DMS53 treated with DMSO at 0.1 percent for 48 hours (cell line): ENCODE data around the gene KLRC4.
"Not testable (repeated sequence)": the region's sequence is repeated elsewhere in the genome, so short reads cannot be mapped to it uniquely, and the experiment has no call there.

Experiments
- DNase-seq: peaks from one replicate; lab custom pipeline; 2025; ENCODE audit not compliant: unreplicated experiment; lab: John Stamatoyannopoulos, UW

KLRC4 gene, protein sequence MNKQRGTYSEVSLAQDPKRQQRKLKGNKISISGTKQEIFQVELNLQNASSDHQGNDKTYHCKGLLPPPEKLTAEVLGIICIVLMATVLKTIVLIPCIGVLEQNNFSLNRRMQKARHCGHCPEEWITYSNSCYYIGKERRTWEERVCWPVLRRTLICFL

DNA sequence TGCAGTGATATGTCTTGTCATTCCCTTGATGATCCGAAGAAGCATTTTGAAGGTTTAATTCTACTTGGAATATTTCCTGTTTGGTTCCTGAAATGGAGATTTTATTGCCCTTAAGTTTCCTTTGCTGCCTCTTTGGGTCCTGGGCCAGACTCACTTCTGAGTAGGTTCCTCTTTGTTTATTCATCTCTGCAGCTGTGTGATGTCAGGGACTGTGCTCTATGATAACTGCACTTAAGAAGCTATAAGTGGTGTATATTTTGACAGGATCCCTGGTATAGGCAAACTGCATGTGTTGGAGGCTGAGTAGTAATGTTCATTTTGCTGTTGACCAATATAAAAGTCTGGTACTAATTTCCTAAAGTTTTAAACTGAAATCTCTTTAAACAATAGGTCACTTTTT lies at the start of gene KLRC4:
KLRC4 (minus strand) TSS at position 366 of the 400 bp plus-strand sequence; CDS start at position 184, 182 bp downstream.
- peak; percentile 99 for DNase-seq

DNA sequence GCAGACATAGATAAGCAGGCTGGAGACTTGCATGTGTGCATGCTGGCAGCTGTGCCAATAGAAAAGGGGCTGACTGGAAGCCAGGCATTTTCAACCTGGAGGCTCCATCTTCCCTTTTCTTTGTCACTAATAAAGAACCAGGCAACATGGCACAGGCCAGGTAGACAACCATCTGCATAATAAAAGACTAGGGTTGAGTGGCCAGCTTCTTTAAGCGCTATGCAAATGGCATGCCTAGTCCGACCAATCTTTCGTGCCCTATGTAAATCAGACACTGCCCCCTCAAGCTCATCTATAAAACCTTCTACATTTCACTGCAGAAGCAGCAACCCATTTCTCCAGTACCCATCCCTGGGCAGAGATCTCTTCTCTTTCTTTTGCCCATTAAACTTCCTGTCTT lies 48.2 kb upstream of the KLRC4 start:
- no peak for DNase-seq

DNA sequence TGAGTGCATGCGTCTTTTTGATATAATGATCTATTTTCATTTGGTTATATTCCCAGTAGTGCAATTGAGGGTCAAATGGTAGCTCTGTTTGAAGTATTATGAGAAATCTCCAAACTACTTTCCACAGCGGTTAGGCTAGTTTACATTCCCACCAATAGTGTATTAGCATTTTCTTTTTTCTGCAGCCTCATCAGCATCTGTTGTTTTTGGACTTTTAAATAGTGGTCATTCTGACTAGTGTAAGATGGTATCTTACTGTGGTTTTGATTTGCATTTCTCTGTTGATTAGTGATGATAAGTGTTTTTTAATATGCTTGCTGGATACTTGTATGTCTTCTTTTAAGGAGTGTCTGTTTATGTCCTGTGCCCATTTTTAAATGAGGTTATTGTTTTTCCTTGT lies 47.3 kb upstream of the KLRC4 start:
- DNase-seq, result no peak

DNA sequence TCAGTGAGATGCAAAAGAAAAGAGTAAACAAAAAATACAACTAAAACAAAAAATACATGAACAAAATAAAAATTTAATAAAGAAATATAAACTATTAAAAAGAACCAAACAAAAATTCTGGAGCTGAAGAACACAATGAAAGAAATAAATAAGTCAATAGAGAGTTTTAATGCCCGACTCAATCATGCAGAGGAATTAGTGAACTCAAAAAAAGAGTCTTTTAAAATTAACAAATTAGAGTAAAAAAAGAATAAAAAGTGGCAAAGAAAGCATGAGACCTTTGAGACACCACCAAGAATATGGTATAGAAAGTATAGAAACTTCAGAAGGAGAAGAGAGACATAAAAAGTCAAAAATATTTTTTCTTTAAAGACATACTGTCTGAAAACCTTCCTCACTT lies 46.2 kb upstream of the KLRC4 start:
- no peak for DNase-seq

DNA sequence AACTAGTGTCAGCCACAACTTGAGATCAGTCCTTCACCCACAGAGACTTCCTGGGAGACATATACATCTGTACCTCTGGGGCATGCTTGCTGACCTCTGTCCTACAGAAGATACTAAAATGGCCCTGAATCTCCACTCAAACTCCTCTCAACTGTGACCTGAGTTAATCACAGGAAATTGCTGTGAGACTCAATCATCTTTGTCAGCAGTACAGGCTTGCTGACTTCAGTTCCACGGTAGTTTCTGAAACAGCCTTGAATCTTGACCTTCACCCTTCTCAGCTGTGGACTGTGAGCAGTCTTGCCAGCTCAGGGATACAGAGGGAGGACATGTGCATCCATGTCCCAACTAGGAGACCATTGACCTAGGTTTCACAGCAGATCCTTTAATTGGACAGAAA lies 45.0 kb upstream of the KLRC4 start:
- peak; percentile 16 for DNase-seq

DNA sequence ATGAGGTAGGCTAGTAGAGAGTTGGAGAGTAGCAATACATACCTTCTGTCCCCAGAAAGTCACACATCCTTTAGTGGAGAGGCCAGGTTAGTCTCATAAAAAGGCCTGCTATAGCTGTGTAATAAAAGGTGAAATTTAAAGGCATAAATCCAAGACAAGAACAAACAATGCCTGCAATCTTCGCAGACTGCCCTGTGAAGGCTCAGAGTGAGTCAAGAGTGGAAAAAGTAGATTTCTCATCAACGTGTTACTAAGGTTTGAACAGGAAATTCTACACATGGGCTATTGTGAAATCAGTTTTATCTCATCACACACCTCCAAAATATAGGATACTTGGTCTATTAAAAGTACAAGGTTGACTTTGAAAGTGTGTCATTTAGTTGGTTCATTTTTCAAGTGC lies 43.6 kb upstream of the KLRC4 start, which contains the start of gene KLRC1:
KLRC1 (minus strand) TSS at position 222 of the 400 bp plus-strand sequence. CDS start 2,221 bp downstream, outside the sequence.
- DNase-seq, result no peak

DNA sequence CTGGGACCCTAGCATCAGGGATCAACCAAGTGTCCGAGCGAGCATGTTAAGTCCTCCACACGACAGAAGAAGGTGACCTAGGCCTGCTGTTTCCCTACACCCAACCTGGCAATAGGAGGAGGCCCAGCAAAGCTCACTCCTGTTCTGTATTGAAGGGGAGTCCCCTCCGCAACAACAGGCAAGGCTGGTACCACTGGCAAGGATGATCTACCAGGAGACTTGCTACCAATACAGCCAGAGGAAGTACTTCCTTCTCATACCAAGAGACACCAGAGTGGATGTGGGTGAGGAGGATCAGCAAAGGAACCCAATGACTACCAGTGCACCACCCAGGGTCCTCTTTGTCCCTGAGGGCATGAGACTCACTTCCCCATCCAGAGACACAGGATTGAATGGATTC lies 38.7 kb upstream of the KLRC4 start:
- DNase-seq, result no peak

DNA sequence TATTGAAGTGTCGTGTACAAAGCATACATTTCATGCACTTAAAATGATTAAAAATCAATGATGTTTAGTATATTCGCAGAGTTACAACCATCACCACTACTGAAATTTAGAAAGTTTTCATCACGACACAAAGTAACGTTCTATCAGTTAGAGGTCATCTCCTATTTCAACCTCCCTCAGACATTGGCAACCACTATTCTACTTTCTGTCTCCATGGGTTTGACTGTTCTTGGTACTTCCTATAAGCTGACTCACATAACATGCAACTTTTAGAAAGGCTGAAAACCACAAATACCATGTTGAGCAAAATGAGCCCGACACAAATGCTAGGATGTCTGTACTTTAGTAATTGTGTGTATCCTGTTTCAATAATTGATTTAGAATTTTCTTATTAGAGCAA lies 36.5 kb upstream of the KLRC4 start:
- not testable (repeated sequence) for DNase-seq

DNA sequence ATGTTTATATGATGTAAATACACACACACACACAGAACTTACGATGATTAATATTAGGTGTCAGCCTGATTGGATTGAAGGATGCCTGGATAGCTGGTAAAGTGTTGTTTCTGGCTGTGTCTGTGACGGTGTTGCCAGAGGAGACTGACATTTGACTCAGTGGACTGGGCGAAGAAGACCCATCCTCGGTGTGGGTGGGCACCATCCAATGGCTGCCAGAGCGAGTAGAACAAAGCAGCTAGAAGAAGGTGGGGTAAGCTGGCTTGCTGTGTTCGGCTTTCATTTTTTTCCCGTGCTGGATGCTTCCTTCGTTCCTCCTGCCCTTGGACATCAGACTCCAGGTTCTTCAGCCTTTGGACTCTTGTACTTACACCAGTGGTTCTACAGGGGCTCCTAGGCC lies 31.6 kb upstream of the KLRC4 start:
- not testable (repeated sequence) for DNase-seq

DNA sequence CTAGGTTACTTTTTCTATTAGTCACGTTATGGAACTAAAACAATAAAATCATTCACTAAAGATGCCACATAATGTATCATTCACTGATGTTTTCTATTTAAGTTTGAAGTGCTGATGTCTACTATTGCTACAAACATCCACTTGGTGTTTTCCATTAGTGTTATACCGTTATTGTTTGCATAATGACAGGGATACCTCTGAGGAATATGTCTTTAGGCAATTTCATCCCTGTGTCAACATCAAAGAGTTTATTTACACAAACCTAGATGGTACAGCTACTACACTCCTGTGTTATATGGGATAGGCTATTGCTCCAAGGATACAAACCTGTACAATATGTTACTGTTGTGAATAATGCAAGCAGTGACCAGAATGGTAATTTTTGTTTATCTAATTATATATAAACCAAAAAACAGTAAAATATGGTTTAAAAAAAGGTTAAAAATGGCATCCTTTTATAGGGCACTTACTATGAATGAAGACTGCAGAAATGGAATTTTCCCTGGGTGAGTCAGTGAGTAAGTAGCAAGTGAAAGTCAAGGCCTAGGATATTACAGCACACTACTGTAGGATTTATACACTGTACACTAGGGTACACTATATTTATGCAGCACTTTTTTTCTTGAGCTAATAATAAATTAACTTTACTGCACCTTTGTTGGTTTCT lies 30.2 kb upstream of the KLRC4 start:
- peak; percentile 97 for DNase-seq

DNA sequence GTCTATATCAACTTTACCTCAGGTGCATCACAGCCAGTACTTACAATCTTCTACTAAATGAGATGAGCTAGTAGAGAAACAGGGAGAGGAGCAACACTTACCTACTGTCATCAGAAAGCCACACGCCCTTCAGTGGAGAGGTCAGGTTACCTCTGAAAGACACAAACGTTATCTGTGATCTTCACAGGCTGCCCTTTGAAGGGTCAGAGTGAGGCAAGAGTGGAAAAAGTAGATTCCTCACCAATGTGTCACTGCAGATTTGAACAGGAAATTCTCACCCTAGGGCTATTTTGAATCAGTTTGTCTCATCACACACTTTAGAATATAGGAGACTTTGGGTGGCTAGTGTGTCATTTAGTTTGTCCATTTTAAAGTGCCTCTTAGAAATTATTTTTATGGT lies 28.0 kb upstream of the KLRC4 start:
- not testable (repeated sequence) for DNase-seq

DNA sequence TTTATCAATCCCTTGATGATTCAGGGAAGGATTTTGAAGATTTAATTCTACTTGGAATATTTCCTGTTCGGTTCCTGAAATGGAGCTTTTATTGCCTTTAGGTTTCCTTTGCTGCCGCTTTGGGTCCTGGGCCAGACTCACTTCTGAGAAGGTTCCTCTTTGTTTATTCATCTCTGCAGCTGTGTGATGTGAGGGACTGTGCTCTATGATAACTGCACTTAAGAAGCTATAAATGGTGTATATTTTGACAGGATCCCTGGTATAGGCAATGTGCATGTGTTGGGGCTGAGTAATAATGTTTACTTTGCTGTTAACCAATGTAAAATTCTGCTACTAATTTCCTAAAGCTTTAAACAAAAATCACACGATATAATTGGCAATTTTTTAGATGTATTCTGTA lies 26.3 kb upstream of the KLRC4 start, which contains the start of gene KLRC2:
KLRC2 (minus strand) TSS at position 195 of the 400 bp plus-strand sequence; CDS start at position 171, 24 bp downstream.
- DNase-seq, result peak; percentile 88

DNA sequence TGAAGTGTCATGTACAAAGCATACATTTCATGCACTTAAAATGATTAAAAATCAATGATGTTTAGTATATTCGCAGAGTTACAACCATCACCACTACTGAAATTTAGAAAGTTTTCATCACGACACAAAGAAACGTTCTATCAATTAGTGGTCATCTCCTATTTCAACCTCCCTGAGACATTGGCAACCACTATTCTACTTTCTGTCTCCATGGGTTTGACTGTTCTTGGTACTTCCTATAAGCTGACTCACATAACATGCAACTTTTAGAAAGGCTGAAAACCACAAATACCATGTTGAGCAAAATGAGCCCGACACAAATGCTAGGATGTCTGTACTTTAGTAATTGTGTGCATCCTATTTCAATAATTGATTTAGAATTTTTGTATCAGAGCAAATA lies 21.1 kb upstream of the KLRC4 start:
- not testable (repeated sequence) for DNase-seq

DNA sequence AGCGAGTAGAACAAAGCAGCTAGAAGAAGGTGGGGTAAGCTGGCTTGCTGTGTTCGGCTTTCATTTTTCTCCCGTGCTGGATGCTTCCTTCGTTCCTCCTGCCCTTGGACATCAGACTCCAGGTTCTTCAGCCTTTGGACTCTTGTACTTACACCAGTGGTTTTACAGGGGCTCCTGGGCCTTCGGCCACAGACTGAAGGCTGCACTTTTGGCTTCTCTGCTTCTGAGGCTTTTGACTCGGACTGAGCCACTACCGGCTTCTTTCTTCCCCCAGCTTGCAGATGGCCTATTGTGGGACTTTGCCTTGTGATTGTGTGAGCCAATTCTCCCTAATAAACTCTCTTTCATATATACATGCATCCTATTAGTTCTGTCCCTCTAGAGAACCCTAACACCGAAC lies 16.4 kb upstream of the KLRC4 start:
- DNase-seq, result not testable (repeated sequence)

DNA sequence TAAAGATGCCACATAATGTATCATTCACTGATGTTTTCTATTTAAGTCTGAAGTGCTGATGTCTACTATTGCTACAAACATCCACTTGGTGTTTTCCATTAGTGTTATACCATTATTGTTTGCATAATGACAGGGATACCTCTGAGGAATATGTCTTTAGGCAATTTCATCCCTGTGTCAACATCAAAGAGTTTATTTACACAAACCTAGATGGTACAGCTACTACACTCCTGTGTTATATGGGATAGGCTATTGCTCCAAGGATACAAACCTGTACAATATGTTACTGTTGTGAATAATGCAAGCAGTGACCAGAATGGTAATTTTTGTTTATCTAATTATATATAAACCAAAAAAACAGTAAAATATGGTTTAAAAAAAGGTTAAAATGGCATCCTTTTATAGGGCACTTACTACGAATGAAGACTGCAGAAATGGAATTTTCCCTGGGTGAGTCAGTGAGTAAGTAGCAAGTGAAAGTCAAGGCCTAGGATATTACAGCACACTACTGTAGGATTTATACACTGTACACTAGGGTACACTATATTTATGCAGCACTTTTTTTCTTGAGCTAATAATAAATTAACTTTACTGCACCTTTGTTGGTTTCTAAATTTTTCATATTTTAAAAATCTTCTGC lies 14.8 kb upstream of the KLRC4 start:
- peak; percentile 70 for DNase-seq

DNA sequence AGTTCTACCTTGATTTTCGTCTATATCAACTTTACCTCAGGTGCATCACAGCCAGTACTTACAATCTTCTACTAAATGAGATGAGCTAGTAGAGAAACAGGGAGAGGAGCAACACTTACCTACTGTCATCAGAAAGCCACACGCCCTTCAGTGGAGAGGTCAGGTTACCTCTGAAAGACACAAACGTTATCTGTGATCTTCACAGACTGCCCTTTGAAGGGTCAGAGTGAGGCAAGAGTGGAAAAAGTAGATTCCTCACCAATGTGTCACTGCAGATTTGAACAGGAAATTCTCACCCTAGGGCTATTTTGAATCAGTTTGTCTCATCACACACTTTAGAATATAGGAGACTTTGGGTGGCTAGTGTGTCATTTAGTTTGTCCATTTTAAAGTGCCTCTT lies 12.6 kb upstream of the KLRC4 start:
- not testable (repeated sequence) for DNase-seq

DNA sequence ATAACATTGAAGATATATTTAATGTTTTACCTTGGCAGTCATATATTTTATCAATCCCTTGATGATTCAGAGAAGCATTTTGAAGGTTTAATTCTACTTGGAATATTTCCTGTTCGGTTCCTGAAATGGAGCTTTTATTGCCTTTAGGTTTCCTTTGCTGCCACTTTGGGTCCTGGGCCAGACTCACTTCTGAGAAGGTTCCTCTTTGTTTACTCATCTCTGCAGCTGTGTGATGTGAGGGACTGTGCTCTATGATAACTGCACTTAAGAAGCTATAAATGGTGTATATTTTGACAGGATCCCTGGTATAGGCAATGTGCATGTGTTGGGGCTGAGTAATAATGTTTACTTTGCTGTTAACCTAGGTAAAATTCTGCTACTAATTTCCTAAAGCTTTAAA lies 10.8 kb upstream of the KLRC4 start, which contains the start of gene KLRC3:
KLRC3 (minus strand) TSS at position 262 of the 400 bp plus-strand sequence; CDS start at position 217, 45 bp downstream.
- DNase-seq, result peak; percentile 76

DNA sequence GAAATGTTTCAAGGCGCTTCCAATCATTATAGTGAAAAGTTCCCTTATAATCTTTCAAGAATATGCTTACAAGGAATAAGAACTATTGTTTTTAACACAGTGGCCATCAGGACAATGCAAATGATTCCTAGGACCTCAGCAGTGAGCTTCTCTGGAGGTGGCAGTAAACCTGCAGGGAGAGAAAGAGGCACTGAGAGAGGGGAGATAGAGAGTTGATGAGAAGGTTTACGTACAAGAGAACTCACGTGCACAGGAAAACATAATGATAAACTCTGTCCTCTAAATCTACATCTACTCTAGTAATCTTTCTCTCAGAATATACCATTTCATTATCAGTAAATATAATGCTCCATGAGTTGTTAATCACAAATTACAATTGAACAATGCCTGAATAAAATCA lies 715 bp downstream of the KLRC4 start:
- peak; percentile 73 for DNase-seq

DNA sequence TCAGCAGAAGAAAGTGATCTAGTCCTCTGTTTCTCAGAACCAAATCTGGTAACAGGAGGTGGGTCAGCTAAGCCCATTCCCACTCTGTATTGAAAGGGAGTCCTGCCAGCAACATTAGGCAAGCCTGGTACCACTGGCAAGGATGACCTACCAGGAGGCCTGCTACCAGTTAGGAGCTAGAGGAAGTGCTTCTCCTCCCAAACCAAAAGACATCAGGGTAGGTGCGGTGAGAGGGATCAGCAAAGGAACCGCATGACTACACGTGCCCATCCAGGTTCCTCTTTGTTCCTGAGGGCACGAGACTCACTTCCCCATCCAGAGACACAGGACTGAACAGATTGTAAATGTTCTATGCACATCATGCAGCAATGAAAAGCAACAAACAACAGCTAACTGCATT lies 2.8 kb downstream of the KLRC4 start:
- DNase-seq, result no peak

DNA sequence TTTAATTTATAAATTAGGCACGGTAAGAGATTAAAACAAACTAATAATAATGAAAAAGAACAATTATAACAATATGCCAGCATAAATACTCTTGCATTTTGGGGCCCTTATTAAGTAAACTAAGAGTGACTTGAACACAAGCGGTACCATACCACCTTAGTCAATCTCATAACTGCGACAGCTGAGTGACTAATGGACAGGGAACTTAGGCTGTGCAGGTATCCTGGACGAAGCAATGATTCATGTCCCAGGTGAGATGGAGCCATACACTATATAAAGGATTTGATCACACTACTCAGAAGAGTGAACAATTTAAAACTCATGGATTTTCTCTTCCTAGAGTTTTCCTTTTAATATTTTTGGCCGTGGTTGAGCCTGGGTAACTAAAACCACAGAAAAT lies 4.3 kb downstream of the KLRC4 start:
- no peak for DNase-seq

DNA sequence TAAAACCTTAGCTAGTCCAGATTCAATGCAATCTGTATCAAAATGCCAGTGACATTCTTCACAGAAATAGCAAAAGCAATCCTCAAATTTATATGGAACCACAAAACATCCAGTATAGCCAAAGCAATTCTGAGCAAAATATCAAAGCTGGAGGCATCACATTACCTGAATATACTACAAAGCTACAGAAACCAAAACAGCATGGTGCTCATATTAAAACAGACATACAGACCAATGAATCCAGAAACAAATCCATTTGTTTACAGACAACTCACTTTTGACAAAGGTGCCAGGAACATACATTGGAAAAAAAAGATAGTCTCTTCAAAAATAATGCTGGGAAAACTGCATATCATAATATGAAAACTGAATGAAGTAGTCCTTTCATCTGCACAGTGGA lies 4.8 kb downstream of the KLRC4 start:
- DNase-seq, result no peak

DNA sequence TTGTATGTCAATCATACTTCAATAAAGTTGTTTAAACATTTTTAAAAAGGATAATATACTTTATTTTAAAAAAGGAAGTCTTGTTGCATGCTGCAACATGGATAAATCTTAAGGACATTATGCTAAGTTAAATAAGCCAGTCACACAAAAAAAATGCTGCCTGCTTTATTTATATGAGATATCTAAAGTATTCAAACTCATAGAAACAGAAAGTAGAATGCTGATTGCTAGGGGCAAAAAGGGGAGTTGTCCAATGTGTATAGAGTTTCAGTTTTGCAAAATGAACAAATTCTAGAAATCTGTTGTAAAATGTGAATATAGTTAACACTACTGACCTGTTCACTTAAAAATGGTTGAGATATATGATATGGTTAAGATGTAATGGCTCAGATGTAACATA lies 8.7 kb downstream of the KLRC4 start:
- DNase-seq, result no peak
